Measurements from ENCODE around the gene CPAMD8. TPM values are rescaled to one million over a fixed set of nuclear protein-coding genes. Genes with fewer than 3 reads are reported as not detected.

The CPAMD8 gene
- total RNA-seq, 1 experiment from 2014 or later: 0.20 TPM

GRCh38 chr19:16952046-16952445 is 74.6 kb downstream of the CPAMD8 start:
- Histone ChIP-seq H3K36me3 (ENCODE audit: control insufficient read depth in 1 of 2, insufficient read depth in 2 of 2, low read length in 2 of 2) (no peaks in the 10 kb centered on the region), H4K20me1 (ENCODE audit: insufficient read depth) (no peaks in the 10 kb centered on the region), H3K4me1 (ENCODE audit: control insufficient read depth in 1 of 2, insufficient read depth in 2 of 2, low read length in 2 of 2) (peaks cover 3% of the 10 kb centered on the region in 2 experiments; a peak in 2 of 4 replicates), H3K27ac (ENCODE audit: low read depth, low read length) (no peak overlapping the region), H3K9ac (ENCODE audit: low read length) (no peak overlapping the region), H3K4me2 (ENCODE audit: low read length) (no peak overlapping the region), H3K27me3 (ENCODE audit: insufficient read depth, low read length) (peaks cover 4% of the 10 kb centered on the region; the same call in 1 of the 2 replicates), H3K4me3 (replicated peaks in 1 of 2; ENCODE audit: low read depth in 1 of 2, low read length in 2 of 2) (no peak overlapping the region), H3K9me2 (ENCODE audit: insufficient read depth) (no peaks in the 10 kb centered on the region), H3K9me3 (ENCODE audit: control insufficient read depth in 1 of 2, insufficient read depth in 1 of 2, low read depth in 1 of 2, low read length in 2 of 2) (no peaks in the 10 kb centered on the region), H3K79me2 (ENCODE audit: insufficient read depth, low read length) (no peaks in the 10 kb centered on the region), H2AFZ (ENCODE audit: low read depth, low read length, poor library complexity, severe bottlenecking) (no peak overlapping the region)
- intact Hi-C loops (cut with micrococcal nuclease): no loop called here
- DNase-seq (ENCODE audit: low read depth, low spot score) (no peak), ATAC-seq (no peak)
- RAD21 ChIA-PET (ENCODE audit: low non-redundant PET in 1 of 2, low total read pairs in 2 of 2, uncharacterized antibody in 2 of 2, unreplicated experiment in 2 of 2): no interaction called here
- no TSS peak for BruUV-seq (replicated peaks)
- TF ChIP-seq ELF1 (IDR thresholded peaks at IDR 0.05; ENCODE audit: borderline replicate concordance, low read depth) (no peak), CBX3 (IDR thresholded peaks at IDR 0.05; ENCODE audit: low read depth) (no peak), EZH2 (IDR thresholded peaks at IDR 0.05) (no peak), RAD21 (IDR thresholded peaks at IDR 0.05; ENCODE audit: low read depth) (no peak), ZBTB33 (IDR thresholded peaks at IDR 0.05; ENCODE audit: extremely low read depth, insufficient replicate concordance, low read length) (no peak), FOSL1 (IDR thresholded peaks at IDR 0.05; ENCODE audit: low read depth) (no peak), ATF3 (IDR thresholded peaks at IDR 0.05) (no peak), REST (IDR thresholded peaks at IDR 0.05; ENCODE audit: low read depth) (no peak), JUND (IDR thresholded peaks at IDR 0.05) (no peak), POLR2AphosphoS5 (IDR thresholded peaks at IDR 0.05; ENCODE audit: low read depth, low read length) (no peak), POLR2A (IDR thresholded peaks at IDR 0.05; ENCODE audit: borderline replicate concordance, extremely low read depth, insufficient read depth, insufficient read length) (no peak), TCF7L2 (IDR thresholded peaks at IDR 0.05; ENCODE audit: borderline replicate concordance, extremely low read depth, insufficient read depth, insufficient read length) (no peak), CTCF (IDR thresholded peaks at IDR 0.05 in 2 of 3, conservative IDR thresholded peaks at IDR 0.05 in 1 of 3; ENCODE audit: borderline replicate concordance in 1 of 3, insufficient read depth in 1 of 3, low read depth in 2 of 3, low read length in 2 of 3) (no peak), ZFX (IDR thresholded peaks at IDR 0.05) (no peak), ZNF274 (IDR thresholded peaks at IDR 0.05; ENCODE audit: low read depth, low read length) (no peak), SIN3A (IDR thresholded peaks at IDR 0.05; ENCODE audit: low read depth) (no peak), YY1 (IDR thresholded peaks at IDR 0.05; ENCODE audit: extremely low read depth, insufficient replicate concordance, low read depth, low read length) (no peak)
- CTCF ChIA-PET: no interaction called here
- POLR2A ChIA-PET: no interaction called here
